Upper lobe of left lung (tissue), 4 donors: Measurements from ENCODE around the gene KPNA3.

Source experiments
- CTCF ChIP-seq, 6 experiments: fragments of 450-650 bp in 4 of 6; fragments of 200-600 bp in 2 of 6; sonication (generic) in 2 of 6; IDR thresholded peaks; one replicate each; pipeline ENCODE4 v1.5.1; 2016 to 2019; ENCODE audit warnings: antibody characterized with exemption in 6 of 6
- POLR2A ChIP-seq, 4 donors: fragments of 450-650 bp; IDR thresholded peaks; one replicate each; pipeline ENCODE4 v1.5.1; 2016 to 2017; ENCODE audit warnings: antibody characterized with exemption in 4 of 4, mild to moderate bottlenecking in 2 of 4

DNA sequence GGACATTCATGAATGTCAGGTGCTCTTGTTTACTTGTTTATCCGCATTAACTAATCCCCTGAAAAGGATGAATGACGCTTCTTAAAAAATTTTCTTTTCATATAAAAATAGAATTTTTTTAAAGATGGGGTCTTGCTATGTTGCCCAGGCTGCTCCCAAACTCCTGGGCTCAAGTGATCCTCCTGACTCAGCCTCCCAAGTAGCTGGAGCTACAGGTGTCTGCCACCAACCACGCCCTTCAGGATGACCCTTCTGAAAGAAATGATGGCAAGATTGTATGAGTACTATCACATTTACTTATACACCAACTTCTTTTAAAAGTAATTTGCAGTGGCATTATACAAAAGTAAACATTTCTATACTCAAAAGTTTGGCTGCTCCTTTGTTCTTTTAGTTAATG is 95.0 kb downstream of the KPNA3 start:
- TF ChIP-seq POLR2A (IDR thresholded peaks at IDR 0.05) (no peak), CTCF (IDR thresholded peaks at IDR 0.05) (no peak)
